SU-DHL-6 (cell line): ENCODE measurements around the gene GMDS.

Experiments
- EZH2phosphoT487 ChIP-seq: fragments of 200-600 bp; sonication (generic), shearing (Covaris generic); conservative IDR thresholded peaks from 2 replicates; pipeline ENCODE4 v1.6.1; 2018; ENCODE audit warnings: mild to moderate bottlenecking, antibody characterized with exemption, low read length, moderate library complexity, mixed read lengths
- TF ChIP-seq, protein P1 (sequence below): fragments of 200-600 bp; sonication (generic); IDR thresholded peaks from one replicate; pipeline ENCODE4 v1.5.1; 2017; ENCODE audit warnings: antibody characterized with exemption, mild to moderate bottlenecking, low read length, moderate library complexity; ENCODE audit not compliant: insufficient read depth, poor library complexity, severe bottlenecking

DNA sequence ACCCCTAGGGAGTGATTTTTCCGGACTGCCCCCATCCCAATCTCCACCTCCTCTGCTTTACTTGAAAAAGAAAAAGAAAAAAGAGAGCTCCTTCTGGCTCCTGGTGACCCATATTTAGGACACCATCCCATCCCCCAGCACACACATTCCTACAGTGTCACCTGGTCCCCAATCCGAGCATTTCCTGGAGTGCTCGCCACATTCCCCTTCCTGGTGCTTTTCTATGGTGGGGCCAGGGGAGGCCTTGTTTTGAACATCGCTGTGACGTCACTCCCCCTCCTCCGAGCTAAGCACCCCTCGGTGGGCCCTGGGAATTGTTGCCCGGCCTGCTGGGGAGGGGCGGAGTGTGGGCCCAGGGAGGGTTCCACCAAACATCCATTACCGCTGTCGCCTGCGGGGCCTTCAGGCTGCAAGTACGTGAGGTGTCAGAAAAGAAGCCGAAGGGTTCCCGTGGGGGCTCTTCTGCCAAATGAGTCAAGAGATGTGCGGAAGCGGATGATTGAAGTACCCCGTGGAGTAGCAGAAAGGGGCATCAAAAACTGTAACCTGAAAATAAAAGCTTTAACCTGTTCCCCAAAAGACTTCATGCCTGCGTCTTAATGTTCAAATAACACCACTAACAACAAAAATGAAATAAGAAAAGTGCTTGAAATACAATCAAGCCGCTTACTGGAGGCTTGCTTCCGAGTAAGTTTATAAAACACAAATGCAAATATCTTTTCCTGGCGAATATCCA is 638.5 kb downstream of the GMDS start:
- 0 out of 2 replicates have a peak, but pooled peaks have one; percentile 2 for TF ChIP-seq EZH2phosphoT487
- TF ChIP-seq, protein P1, sequence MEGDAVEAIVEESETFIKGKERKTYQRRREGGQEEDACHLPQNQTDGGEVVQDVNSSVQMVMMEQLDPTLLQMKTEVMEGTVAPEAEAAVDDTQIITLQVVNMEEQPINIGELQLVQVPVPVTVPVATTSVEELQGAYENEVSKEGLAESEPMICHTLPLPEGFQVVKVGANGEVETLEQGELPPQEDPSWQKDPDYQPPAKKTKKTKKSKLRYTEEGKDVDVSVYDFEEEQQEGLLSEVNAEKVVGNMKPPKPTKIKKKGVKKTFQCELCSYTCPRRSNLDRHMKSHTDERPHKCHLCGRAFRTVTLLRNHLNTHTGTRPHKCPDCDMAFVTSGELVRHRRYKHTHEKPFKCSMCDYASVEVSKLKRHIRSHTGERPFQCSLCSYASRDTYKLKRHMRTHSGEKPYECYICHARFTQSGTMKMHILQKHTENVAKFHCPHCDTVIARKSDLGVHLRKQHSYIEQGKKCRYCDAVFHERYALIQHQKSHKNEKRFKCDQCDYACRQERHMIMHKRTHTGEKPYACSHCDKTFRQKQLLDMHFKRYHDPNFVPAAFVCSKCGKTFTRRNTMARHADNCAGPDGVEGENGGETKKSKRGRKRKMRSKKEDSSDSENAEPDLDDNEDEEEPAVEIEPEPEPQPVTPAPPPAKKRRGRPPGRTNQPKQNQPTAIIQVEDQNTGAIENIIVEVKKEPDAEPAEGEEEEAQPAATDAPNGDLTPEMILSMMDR = no peak
